Breast epithelium (tissue), 3 donors: ENCODE measurements around the gene LMNA.

Experiments used
- CTCF ChIP-seq, 3 donors: fragments of 450-650 bp; IDR thresholded peaks; one replicate each; pipeline ENCODE4 v1.5.1; 2016 to 2017; ENCODE audit warnings: antibody characterized with exemption in 3 of 3, mild to moderate bottlenecking in 3 of 3, moderate library complexity in 3 of 3
- POLR2A ChIP-seq: fragments of 450-650 bp; IDR thresholded peaks from one replicate; pipeline ENCODE4 v1.6.1; 2016; ENCODE audit warnings: antibody characterized with exemption, mild to moderate bottlenecking, moderate library complexity
- POLR2AphosphoS5 ChIP-seq, 3 donors: sonication (generic); formaldehyde crosslinking; IDR thresholded peaks; one replicate each; pipeline ENCODE4 v1.6.1; 2017; ENCODE audit warnings: antibody characterized with exemption in 3 of 3

GRCh38 chr1:156134716-156135435 lies 20.4 kb downstream of the LMNA start:
- TF ChIP-seq CTCF (IDR thresholded peaks at IDR 0.05): no peak
- TF ChIP-seq POLR2AphosphoS5 (IDR thresholded peaks at IDR 0.05): no peak
- no peak for TF ChIP-seq POLR2A
